CD4-positive, alpha-beta T cell treated with Interleukin-10 for 1 hour (primary cell): Measurements from ENCODE around the gene MOK.
A peak's percentile ranks its signal among the peaks of the same experiment; 100 is the strongest.
"Not testable (repeated sequence)": the region's sequence is repeated elsewhere in the genome, so short reads cannot be mapped to it uniquely, and the experiment has no call there.

Experiments used
- DNase-seq: peaks from one replicate; pipeline ENCODE4 v3.0.0-alpha.2; 2020

Gene MOK

DNA sequence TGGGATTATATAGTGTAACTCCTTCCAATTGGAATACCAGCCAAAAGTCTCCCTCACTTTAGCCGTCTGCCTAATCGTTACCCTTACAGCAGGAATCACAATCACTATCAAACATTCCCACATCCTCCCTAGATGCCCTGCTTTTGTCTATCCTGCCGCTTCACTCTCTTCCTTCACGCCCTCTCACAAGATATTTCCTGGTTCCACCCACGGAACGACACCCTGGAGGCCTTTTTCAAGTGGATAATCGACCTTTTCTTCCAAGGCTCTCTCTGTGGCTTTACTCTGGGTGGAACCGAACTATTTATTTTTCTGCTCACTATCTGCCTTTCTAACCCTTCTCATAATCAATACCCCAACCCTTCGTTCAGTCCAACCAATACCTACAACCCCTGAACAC is 58.9 kb downstream of the MOK start:
- DNase-seq: no peak

DNA sequence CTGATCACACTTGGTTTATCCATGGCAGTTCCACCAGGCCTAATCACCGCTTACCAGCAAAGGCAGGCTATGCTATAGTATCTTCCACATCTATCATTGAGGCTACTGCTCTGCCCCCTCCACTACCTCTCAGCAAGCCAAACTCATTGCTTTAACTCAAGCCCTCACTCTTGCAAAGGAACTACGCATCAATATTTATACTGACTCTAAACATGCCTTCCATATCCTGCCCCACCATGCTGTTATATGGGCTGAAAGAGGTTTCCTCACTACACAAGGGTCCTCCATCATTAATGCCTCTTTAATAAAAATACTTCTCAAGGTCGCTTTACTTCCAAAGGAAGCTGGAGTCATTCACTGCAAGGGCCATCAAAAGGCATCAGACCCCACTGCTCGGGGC is 61.2 kb downstream of the MOK start:
- not testable (repeated sequence) for DNase-seq

DNA sequence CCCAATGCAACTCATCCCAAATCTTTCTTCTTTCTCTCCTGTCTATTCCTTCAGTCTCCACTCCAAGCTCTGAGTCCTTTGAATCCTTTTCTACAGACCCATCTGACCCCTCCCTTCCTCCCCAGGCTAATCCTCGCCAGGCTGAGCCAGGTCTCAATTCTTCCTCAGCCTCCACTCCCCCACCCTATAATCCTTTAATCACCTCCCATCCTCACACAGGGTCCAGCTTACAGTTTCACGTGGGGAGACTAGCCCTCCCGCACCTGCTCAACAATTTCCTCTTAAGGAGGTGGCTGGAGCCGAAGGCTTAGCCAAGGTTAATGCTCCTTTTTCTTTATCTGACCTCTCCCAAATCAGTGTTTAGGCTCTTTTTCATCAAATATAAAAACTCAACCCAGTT is 63.8 kb downstream of the MOK start:
- DNase-seq: no peak

DNA sequence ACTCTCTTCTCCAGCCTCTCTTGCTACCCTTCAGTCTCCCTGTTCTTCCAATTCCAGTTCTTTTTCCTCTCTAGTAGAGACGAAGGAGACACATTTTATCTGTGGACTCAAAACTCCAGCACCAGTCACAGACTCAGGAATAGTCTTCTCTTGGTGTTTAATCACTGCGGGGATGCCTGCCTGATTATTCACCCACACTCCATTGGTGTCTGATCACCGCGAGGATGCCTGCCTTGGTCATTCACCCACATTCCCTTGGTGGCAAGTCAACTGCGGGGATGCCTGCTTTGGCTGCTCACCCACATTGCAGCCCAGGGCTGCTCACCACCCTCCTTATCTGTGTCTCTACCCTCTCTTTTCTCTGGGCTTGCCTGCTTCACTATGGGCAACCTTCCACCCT is 64.5 kb downstream of the MOK start:
- DNase-seq: not testable (repeated sequence)

DNA sequence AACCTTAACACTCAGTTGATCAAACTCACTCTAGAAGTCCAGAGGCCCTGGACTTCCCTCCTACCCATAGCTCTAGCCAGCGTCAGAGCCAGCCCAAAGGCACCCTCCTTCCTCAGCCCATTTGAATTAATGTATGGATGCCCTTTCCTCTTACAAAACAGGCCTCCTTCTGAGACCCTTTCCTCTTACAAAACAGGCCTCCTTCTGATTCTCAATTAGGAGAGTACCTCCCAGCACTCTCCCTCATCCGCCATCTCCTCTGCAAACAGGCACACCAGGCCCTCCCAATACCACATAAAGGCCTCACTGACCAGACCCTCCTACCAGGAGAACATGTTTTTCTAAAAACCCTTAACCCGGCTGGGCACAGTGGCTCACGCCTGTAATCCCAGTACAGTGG is 65.7 kb downstream of the MOK start:
- no peak for DNase-seq

DNA sequence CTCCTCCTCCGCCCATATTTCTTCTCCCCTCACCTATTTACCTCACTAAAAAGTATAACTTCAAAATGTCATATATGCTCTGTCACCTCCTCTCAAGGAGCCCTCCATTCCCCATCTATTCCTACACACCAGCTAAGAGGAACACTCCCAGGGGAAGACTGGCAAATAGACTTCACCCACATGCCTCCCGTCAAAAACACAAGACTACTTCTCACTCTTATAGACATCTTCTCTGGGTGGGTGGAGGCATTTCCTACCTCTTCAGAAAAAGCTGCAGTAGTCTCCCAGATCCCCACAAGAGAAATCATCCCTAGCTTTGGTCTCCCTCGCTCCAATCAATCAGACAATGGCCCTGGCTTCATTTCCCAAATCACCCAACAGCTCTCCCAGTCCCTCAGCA is 66.2 kb downstream of the MOK start:
- DNase-seq: no peak

DNA sequence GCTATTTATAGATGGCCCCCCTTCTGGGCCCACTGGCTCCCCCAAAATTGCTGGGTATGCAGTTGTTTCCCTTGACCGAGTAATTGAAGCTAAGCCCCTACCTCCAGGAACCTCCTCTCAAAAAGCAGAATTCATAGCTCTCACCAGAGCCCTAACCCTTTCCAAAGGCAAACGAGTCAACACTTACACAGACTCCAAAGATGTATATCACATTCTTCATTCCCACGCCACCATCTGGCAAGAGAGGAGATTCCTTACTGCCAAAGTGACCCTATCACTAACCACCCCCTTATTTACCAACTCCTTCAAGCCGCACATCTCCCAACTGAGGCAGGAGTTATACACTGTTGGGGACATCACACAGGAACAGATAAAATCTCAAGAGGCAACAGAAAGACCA is 66.8 kb downstream of the MOK start:
- no peak for DNase-seq

DNA sequence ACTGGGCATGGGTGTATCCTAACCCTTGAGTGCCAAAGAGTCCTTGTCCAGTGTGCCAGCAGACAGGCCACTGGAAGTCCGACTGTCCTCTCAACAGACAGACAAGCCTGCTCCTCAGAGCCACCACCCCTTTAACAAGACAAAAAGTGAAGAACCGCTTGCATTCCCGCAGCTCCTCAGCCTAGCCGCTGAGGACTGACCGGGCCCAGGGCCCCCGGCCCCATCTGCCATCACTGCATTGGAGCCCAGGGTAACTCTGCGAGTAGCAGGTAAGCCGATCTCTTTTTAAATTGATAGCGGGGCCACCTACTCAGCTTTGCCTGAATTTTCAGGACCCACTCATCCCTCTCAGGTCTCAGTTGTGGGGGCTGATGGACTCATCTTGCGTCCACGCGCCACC is 68.9 kb downstream of the MOK start:
- no peak for DNase-seq

DNA sequence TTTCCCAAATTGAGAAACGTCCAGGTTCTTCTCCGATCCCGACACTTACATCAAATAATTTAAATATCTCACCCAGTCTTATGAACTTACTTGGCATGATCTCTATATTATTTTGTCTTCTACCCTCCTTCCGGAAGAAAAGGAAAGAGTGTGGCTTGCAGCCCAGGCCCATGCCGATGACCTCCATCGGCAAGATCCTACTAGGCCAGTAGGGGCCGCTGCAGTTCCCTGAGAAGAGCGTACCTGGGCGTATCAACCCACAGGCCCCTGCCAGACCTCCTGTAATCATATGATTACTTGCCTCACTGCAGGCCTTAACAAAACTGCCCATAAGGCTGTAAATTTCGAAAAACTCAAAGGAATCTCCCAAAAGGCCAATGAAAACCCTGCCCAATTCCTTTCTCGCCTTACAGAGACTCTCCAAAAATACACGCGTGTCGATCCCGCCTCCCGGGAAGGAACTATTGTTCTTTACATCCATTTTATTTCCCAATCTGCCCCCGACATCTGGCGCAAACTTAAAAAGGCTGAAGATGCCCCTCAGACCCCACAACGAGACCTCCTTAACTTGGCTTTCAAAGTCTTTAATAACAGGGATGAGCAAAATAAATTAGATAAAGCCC is 69.6 kb downstream of the MOK start:
- DNase-seq: peak; percentile 77

DNA sequence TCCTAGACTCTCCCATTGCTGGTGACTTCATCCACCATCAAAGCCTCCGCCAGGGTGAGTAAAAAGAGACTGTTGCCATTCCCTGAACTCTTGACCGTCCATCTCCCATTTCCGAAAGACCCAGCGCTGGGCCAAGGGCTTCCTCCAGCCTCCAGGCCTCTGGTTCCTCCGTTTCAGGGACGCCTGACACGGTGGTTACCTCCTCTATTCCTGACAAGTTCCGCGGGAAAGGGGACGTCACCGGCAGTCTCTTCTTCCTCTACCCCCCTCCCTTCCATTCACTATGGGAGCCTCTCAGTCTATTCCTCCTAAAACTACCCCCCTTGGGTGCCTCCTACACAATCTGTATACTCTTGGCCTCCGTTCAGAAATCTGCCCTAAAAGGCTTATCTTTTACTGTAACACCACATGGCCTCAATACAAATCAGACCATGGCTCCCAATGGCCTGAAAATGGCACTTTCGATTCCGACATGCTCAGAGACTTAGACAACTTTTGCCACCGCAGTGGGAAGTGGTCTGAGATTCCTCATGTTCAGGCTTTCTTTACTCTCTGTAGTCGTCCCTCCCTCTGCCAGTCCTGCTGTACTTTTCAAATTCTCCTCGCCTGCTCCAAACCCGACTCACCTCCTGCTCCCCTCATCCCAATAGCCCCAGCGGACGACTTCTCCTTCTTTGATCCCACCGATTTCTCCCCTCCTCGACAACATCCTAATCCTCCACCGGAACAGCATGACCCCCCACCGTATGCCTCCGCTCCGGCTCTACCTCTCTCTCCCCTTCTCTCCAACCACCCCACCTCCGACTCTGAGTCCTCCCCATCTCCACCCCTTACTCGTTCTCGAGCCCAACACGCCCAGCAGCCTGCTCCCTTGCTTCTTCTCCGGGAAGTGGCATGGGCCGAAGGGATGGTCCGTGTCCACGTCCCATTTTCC is 70.4 kb downstream of the MOK start:
- no peak for DNase-seq

DNA sequence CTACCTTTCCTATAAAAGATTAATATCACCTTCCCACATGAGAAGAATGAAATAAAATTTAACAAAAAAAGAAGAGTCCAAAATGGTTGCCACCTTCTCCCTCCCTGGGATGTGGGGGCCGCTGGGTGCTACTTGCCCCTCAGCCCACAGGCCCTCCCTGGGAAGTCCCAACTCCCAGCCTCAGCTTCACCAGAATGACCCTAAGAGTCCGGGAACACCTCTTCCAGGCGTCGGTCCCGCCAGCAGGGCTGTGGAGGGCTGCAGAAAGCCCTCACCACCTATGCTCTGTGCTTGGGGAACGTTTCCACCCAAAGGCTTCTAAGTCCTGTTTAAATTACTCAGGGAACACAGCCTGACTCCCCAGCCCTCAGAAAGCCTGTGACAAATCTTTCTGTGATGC is 71.9 kb downstream of the MOK start:
- no peak for DNase-seq

DNA sequence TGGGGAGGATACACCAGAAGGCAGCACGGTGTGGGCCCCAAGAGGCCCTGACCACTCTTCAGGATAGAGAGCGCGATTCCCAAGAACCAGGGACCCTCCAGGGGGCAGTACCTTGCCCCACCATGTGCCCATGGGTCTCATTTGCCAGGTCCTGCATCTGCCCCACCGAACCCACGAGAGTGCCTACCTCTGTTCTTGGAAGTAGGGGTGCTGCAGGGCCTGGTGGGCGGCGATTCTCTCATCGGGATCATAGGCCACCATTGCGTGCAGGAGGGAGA is 72.7 kb downstream of the MOK start:
- no peak for DNase-seq

DNA sequence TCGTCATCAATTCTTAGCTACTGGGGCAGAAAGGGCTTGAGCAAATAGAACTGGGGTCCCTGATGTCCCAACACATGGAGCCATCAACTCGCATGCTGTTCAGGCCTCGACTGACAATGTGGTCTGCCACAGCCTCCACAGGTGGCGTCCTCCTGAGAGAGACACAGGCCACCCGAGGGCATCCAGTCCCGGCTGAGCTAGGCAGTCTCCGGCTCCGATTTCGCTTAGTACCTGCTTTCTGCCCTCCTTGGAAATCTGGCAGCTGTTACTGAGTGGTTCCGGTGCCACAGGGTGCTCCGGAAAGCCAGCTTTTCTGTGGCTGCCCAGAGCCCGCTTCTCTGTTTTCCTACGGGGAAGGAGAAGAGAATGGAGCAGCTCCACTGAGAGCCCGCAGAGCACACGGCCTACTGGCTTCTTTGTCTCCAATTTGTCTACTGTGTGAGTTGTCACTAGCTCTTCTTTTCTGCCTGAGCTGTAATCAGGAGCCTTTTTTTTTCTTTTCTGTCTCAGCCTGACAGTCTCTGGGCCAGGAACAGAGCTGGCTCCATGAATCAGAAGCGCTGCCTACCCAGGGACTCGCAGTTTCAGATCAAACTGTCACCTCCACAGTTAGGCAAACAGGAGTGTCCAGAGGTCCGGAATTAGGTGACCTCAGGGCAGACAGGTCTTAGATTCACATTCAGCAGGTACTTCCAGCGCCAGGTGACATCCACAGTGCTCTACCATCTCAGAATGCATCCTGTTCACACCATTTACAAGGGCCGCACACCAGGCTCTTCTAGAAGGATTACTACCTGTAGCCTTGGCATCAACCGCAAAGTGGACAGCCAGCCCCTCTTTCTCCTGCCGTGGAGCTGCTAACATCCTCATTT is 73.3 kb downstream of the MOK start:
- no peak for DNase-seq

DNA sequence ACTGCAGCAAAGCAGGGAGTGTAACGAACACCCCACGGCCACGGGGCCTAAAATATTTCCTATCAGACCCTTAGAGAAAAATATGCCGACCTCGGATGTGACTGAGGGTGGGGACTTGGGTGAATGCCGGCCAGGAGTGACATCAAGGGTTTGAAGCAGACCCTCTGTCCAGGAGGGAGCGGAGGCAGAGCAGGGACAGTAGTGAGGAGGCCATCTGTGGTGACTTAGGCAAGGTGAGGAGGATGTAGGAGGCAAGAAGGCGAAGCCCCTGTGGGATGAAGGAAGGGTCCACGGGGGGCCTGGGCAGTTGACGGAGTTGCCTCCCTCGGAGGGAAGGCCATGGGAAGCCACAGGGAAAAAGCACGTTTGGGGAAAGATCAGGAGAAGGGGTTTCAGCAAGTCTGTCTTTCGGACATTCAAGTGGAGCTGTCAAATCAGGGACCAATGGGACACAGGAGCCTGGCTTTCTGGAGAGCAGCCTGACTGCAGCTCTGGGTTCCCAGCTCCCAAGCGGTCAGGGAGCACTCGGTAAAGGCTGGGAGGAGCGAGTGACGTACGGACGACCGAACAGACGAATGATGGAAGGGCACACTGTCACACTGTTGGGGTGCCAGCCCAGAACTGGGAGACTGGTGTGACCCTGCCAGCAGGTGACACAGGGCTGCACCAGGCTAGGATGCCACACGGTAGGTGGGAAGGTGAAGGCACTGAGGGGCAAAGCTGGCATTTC is 74.3 kb downstream of the MOK start:
- DNase-seq: no peak

DNA sequence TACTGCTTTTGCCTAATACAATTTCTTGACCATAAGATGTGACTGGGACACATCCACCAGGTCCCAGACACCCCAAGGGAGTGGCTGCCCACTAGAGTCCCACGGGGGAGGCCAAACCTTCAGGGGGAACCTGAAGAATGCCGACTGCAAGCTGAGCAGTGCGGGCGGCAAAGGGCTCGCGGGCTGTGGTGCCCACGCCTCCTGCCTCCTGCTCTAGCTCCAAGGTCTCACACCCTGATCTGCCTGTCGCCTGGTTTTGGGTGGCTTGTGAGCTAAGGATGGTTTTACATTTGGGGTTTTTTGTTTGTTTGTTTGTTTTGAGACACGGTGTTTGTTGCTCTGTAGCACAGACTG is 75.2 kb downstream of the MOK start:
- DNase-seq: no peak

DNA sequence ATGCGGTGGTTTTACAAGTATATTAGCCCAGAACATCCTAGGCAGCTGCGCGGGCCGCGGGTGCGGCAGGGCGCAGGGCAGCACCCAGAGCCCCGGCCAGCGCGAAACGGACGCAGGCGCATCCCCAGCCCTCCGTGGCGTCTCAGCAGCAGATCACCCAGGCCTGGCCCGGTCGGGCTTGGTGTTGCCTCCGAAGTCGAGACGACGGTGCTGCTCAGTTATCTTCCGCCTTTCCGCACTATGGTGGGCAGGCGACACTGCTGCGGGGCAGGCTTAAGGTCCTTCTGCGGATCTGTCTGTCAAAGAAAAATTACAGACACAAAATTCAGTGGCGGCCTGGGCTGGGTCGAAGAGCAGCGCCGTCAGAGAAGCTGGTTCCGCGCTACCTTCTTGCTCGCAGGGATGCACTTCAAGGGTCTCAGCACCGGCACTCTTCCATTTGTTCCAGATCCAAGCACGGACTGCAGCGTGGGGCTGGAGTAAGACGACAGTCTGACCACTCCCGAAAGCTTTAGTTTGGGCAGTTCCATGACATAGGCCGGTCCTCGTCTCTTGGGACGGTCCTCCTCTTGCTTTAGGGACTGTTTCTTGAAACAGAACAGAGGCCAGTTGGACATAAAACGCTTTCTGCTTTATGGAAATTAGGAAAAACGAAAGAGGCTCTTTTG is 75.8 kb downstream of the MOK start:
- DNase-seq: no peak

DNA sequence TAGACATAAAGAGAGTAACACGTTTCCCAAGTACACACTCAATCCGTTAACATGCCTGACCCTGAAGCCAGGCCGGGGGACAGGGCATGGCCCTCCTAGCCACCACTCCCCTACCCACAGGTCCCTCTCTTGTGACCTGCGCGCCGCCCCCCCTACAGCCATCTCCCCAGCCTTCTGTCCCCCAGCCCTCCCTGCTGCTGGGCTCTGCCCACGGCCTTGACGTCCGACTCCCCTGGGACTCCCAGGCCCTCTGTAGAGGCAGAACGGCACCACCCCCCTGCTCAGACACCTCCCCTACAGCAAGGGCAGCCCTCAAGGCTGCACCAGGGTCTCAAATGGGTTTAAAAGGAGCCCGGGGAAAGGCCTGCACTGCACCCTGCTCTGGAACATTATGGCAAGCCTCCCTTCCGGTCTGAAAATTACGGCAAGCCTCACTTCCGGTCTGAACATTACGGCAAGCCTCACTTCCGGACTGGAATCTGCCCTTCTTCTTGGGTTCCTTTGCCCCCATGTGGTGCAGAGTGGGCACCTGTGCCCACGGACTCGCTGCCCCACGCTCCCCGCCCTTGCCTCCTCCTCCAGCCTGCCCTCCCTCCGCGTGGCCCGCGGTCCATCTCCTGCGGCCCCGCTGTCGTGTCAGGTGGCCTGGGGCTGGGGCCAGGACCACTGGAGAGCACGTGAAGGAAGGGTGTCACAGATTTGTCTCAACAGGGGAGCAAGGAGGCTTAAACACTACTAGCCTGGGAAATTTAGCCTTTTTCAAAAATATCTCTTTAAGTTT is 77.6 kb downstream of the MOK start:
- no peak for DNase-seq

DNA sequence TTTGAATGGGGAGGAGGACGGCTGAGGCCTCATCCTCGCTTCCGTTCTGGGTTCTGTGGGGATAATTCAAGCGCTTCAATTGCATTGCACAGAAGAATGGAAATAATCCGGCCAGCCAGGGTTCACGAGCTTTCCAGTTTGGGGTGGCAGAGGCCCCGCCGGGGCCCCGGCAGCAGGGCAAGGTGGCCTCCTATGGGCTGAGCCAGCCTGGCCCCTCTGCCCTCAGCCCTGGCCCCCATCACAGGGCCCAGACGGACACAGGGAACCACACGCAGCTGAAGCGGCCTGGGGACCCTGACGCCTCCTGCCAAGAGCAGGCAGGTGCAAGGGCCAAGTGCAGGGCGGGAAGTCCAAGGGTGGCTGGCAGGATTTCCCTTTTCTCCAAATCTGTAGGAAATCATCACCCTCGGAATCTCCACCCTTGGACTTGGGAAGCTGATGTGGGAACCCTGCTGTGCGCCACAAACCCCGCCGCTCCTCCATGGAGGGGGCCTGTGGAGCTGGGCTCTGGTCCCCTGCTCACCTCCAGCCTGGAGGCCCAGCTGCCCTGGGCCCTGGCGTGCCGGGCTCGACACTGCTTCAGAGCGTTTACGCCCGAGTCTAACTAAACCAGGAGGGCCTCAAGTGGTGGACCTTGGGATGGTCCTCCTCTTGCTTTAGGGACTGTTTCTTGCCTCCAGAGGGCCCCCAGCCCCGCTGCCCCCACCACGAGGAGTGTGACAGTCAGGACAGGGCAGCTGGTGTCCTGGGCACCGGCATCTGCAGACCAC is 78.4 kb downstream of the MOK start:
- no peak for DNase-seq

DNA sequence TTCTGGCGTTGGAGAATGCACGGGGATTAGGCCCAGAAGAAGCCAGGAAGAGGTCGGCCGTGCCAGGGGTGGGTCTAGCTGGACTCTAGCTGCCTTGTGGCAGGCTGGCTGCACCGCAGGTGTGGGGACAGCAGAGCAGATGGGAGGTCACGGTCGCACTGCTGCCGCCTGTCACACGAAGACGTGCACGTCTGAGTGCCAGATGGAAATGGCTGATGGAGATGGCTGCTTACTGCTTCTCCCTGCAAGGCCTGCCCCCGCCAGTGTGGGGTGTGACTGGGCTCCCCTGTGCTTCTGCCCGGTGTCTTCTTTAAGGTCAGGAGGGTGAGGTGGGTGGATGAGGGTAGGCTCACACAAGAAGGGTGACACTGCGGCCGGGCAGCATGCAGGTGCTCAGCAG is 79.0 kb downstream of the MOK start:
- no peak for DNase-seq

DNA sequence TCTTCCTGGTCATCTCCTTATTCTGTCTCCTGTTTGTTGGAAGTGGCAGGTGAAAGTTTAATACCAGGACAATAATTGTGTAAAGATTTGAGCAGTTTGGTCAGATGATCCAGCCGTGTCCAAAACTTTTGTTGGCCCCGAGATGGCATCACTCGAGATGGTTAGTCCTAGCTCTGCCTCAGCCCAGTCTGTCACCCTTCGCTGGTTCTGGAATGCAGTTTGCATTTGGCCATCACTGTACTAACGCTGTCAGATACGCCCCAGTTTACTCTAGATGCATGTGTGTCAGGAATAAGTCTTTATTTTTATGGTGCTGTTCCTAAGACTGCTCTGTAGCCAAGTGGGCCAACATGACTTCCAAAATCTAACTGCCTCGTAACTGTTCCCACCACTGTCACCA is 79.6 kb downstream of the MOK start:
- DNase-seq: no peak

DNA sequence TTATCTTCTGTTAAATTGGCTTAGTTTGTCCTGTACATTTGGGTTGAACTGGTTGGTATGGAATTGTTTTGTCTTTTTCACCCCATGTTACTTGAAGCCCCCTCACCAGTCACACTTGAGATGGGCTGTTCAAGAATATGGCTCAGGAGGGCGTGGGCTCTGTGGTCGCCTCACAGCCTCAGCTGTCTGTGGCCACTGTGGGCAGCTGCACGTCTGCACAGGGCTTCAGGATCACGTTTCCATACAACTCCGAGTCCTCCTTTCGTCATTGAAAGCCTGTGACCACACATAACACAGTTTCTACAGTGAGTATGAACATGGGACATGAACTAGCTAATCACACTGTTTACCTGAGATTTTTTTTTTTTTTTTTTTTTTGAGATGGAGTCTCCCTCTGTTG is 81.3 kb downstream of the MOK start:
- no peak for DNase-seq
